GM19238 (cell line): Measurements from ENCODE around the gene TNXB.
A peak's percentile ranks its signal among the peaks of the same experiment; 100 is the strongest.

Experiments
- DNase-seq: peaks from one replicate; pipeline ENCODE4 v3.0.0; 2011; ENCODE audit warnings: low spot score; ENCODE audit not compliant: insufficient read length

The TNXB gene

GRCh38 chr6:32139590-32139989 lies 30.5 kb upstream of the TNXB start:
- DNase-seq: no peak

DNA sequence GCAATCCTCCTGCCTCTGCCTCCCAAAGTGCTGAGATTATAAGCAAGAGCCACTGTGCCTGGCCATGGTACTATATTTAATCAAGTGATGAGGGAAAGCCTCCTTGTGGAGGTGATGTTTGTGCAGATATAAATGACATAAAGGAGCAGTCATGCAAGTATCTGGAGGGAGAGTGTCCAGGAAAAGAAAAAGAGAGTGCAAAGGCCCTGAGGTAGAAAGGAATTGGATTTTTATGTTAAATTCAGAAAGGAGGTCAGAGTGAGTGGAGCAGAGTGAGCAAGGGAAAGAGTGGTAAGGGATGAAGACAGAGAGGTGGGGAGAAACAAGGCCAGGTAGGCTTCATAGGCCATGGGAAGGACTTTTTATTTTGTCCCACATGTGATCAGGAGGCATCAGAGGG lies 28.3 kb upstream of the TNXB start:
- no peak for DNase-seq

DNA sequence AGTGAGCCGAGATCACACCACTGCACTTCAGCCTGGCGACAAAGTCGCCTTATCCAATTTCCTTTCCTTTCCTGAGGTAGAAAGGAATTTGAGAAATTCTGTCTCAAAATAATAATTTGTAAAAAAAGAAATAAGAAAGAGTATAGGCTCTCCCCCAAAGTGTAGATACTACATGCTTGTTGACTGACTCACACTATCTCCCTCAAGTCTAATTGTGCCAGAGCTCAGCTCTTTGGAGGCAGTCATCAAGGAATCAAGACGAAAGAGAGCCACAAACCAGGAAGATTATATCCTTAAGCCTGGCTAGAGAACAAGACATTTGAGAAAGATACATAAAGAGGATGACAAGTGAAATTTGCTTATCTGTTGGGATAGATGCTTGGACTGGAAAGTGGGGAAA lies 24.6 kb upstream of the TNXB start:
- DNase-seq: no peak

- no peak for DNase-seq
Observed at GRCh38 chr6:32132110-32132509, 23.0 kb upstream of the TNXB start.

GRCh38 chr6:32131439-32131948 lies 22.4 kb upstream of the TNXB start:
- DNase-seq: no peak

- no peak for DNase-seq
Observed at GRCh38 chr6:32129297-32130088, 20.4 kb upstream of the TNXB start.

DNA sequence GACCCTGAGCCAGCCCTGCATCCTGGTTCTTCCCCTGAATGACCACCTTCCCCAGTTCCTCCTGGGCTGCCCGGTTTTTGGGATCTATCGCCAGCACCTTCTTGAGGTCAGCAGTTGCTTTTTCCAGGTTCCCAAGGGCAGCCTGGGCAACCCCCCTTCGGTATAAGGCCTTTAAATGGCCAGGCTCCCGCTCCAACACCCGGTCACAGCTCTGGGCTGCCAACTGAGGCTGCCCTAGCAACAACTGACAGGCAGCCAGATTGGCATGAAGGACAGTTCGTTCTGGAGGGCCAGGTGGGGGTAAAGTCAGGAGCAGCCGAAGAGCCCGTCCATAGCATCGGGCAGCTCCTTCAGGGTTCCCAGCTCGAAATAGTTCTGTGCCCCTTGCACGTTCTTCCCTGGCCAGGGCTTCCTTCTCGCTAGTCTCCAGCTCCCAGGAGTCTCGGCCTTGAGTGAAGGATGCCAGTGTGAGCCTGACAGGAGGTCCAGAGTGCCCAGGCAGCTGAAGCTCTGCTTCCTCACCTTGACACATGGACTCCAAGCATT lies 19.7 kb upstream of the TNXB start:
- DNase-seq: no peak

DNA sequence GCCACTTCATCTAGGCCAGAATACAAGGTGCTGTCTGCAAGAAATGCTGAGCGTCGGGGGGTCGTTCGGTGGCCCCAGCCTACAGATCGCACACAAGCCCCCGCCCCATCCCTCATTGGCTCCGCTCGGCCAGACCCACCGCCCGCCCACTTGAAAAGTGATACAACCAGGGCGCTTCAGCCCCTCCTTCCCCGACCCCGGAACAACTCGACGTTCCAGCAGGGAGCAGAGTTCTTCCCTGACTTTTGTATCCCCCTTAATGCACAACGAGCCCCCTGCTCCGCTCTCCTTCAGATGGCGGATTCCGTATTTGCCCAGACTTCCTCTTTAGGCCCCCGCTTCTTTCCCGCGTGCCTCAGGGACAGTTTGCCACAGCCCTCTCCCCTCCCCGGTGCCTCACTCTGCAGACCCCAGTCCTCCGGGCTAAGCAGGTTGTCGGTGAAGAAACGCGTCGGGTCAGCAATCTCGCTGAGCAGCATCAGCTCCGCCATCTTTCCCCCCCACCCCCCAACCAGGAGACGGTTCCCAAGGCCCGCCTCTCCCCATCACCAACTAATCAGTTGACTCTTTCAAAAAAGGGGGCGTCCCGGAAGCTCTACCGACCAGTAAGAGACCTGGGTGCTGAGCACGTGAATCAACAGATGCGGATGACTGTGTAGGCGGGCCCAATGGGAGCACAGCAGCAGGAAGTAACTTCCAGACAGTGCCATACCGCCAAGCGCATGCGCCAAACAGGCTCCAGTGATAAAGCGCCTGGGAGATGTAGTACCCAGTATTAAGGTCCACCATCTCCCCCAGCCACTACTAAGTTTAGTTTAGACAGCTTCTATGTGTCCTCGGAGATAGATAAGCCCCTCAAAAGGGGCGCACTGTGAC lies 18.8 kb upstream of the TNXB start, which contains the start of gene ATF6B:
Gene ATF6B, minus strand, starts transcription at position 530 of the 876 bp plus-strand sequence. Its CDS starts 39 bp downstream, at position 491.
- DNase-seq: peak; percentile 96

DNA sequence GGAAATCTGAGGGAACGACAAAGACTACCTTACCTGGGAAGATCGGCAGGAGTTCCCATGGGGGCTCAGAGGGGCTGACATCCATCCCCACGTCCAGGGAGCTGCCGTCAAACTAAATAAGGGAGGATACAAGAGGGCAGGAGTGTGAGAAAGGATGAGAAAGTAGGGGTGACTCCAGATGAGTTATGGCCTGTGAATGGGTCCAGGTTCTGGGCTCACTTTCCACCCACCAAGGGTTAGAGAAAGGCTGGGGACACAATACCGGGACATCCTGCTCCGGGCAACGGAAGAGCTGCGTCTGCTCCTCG lies 18.2 kb upstream of the TNXB start:
- DNase-seq: no peak

GRCh38 chr6:32126880-32127279 lies 17.7 kb upstream of the TNXB start:
- no peak for DNase-seq

DNA sequence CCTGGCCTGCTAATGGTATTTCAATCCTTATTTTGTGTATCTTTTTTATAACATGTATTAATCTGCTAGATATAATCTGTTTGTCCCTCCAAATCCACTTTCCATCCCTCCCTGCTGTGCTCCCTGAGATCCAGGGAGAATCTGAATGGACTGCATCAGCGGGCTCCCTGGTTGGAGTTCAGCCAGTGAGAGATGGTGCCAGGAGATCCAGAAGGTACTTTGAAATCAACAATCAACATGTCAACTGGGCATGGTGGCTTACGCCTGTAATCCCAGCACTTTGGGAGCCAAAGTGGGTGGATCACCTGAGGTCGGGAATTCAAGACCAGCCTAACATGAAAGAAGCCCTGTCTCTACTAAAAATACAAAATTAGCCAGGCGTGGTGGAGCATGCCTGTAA lies 14.5 kb upstream of the TNXB start:
- no peak for DNase-seq

DNA sequence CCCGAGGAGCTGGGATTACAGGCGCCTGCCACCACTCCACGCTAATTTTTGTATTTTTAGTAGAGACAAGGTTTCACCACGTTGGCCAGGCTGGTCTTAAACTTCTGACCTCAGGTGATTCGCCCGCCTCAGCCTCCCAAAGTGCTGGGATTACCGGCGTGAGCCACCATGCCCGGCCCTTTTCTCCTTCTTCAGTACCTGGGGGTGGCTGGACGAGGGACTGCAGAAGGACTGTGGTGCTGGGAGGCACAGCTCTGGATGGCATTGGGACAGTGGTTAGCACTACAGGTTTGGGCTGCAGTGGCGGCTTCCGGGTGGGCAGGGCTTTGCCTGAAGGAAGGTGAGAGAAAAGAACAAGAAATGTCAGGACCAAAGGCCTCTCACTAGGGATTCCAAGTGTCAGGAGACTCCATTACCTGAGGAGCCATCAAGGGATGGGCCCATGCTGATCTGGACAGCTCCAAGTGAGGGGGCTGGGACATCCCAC lies 11.5 kb upstream of the TNXB start:
- DNase-seq: no peak

- DNase-seq: peak; percentile 67
Observed at GRCh38 chr6:32118782-32119628, 9.9 kb upstream of the TNXB start.

- no peak for DNase-seq
Observed at GRCh38 chr6:32117461-32117860, 8.3 kb upstream of the TNXB start.

DNA sequence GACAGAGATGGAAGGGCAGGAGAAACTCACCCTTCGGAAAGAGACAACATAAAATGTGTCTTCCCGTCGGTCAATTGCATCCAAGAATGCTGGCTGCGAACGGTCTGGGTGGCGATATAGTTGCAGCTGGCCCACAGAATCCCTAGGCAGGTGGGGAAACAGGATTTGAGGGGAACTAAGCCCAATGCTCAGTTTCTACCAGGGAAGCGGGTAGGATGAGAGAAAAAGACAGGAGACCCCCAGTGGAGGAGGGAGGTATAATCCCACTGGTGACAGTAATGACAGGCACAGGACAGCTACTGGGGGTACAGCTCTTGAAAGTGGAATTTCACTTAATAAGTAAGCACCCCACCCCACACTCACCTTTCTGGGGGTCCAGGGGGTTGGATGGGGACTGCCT lies 7.5 kb upstream of the TNXB start:
- no peak for DNase-seq

DNA sequence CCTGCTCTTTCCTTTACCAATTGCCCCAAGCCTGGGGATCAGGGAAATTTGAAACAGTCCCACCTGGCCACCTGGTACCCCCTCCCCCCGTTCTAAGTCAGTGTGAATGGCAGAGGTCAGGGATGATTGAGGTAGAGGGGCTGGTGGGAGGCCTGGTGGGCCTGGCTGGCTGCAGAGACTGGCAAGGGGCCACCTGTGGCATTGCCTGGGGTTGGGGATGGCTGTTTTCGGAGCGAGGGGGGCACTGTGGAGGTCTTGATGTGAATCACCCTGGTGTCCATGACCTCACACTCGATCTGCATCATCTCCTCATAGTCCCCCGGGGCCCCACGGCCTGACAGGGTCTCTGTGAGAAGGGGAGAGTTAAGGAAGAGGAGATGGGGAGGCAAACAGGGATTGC lies 6.5 kb upstream of the TNXB start:
- DNase-seq: no peak

- no peak for DNase-seq
Observed at GRCh38 chr6:32114796-32115195, 5.7 kb upstream of the TNXB start.

DNA sequence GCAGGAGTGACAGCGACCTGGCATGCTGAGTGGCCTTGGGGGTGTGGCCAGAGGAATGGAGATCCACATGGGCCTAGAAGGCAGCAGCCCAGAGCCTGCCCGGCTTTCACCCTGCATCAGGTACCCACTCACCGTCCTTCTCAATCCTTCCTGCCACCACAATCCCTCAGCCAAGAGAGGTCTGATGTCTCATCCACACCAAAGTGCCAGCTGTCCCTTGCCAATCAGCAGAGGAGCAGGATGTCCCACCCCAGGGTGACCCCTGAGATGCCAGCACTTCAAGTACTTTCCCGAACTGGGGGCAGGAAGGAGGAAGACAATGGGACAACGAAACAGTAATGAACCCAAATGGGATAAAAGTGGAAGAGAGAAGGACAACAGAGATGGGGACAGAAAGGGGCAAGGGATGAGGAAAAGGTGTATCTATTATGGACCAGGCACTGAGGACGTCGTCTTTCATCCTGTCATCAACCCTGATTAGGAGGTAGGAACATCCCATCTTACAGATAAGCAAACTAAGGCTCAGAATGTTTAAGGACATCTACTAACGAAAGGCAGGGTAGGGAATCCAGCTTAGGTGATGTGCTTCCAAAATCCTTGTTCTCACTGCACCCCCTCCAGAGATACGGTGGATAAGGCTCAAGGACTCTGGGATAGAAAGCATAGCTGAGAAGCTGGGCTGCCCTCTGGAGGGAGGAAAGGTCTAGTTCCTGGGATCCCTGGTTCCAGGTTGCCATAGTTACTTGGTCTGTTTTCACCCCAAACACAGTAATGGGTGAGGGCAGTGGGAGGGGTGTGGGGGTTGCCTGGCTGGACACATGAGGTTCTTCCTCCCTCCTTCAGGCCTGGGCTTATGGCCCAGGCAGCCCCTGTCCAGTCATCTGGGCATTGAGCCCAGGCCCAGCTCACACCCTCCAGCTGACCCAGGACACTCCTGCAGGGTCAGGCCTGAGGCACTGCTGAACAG lies 4.5 kb upstream of the TNXB start:
- no peak for DNase-seq

- no peak for DNase-seq
Observed at GRCh38 chr6:32112431-32112980, 3.4 kb upstream of the TNXB start.
